Esophagus squamous epithelium (tissue), 5 donors: ENCODE measurements around the gene MMP25. TPM values are rescaled to one million over a fixed set of nuclear protein-coding genes. Genes with fewer than 3 reads are reported as not detected.

ENCODE experiments used
- DNase-seq: peaks from one replicate; lab custom pipeline; 2025; lab: John Stamatoyannopoulos, UW
- H3K27ac ChIP-seq, 4 donors: fragments of 200-600 bp; sonication (generic); one replicate each; pipeline ENCODE4 v1.5.1; 2016 to 2019; ENCODE audit warnings: mild to moderate bottlenecking in 1 of 4
- H3K27me3 ChIP-seq, 4 donors: fragments of 200-600 bp; sonication (generic); 1 replicate in 3 of 4; 2 replicates in 1 of 4; pipeline versions ENCODE4 v1.5.1 to v1.6.0; 2017 to 2021; ENCODE audit warnings: antibody characterized with exemption in 1 of 4
- H3K36me3 ChIP-seq, 3 donors: fragments of 200-600 bp; sonication (generic); one replicate each; pipeline ENCODE4 v1.5.1; 2016 to 2019
- H3K4me1 ChIP-seq, 3 donors: fragments of 200-600 bp; sonication (generic); one replicate each; pipeline ENCODE4 v1.5.1; 2017 to 2019
- H3K4me3 ChIP-seq, 4 donors: fragments of 200-600 bp; sonication (generic); 1 replicate in 3 of 4; 2 replicates in 1 of 4; pipeline ENCODE4 v1.5.1; 2016 to 2019; ENCODE audit warnings: mild to moderate bottlenecking in 2 of 4, moderate library complexity in 1 of 4
- H3K9me3 ChIP-seq, 3 donors: fragments of 200-600 bp; sonication (generic); one replicate each; pipeline ENCODE4 v1.5.1; 2016 to 2019
- POLR2A ChIP-seq, 4 donors: fragments of 450-650 bp; IDR thresholded peaks; one replicate each; pipeline ENCODE4 v1.6.1; 2017; ENCODE audit warnings: antibody characterized with exemption in 4 of 4, mild to moderate bottlenecking in 4 of 4, moderate library complexity in 3 of 4
- WGBS, 2 donors: methylation state at CpG; one replicate each; pipeline ENCODE4 v1.1.5; 2018; 5-methylcytosine and 5-hydroxymethylcytosine counted together
- intact Hi-C: fragments of 100-400 bp; cut with DNase I; formaldehyde crosslinking; loops from one replicate; pipeline ENCODE4 v1.15.0; 2022
- total RNA-seq, 4 donors: library from RNA; depleted of rRNA; stranded (reverse); fragments of >200 nt; gene quantifications; one replicate each; pipeline ENCODE4 v1.1.0, GENCODE V29; 2016
- TF ChIP-seq, protein P1 (sequence below), 6 experiments: fragments of 450-650 bp in 4 of 6; fragments of 200-600 bp in 2 of 6; sonication (generic) in 2 of 6; IDR thresholded peaks; one replicate each; pipeline ENCODE4 v1.5.1; 2016 to 2019; ENCODE audit warnings: antibody characterized with exemption in 6 of 6, mild to moderate bottlenecking in 4 of 6, moderate library complexity in 4 of 6
- donor health status: DM: yes; HTN: yes; CAD: no.

Gene MMP25
- total RNA-seq, 4 donors from 2014 or later, result 0.19 to 1.4 (median 0.61) TPM

DNA sequence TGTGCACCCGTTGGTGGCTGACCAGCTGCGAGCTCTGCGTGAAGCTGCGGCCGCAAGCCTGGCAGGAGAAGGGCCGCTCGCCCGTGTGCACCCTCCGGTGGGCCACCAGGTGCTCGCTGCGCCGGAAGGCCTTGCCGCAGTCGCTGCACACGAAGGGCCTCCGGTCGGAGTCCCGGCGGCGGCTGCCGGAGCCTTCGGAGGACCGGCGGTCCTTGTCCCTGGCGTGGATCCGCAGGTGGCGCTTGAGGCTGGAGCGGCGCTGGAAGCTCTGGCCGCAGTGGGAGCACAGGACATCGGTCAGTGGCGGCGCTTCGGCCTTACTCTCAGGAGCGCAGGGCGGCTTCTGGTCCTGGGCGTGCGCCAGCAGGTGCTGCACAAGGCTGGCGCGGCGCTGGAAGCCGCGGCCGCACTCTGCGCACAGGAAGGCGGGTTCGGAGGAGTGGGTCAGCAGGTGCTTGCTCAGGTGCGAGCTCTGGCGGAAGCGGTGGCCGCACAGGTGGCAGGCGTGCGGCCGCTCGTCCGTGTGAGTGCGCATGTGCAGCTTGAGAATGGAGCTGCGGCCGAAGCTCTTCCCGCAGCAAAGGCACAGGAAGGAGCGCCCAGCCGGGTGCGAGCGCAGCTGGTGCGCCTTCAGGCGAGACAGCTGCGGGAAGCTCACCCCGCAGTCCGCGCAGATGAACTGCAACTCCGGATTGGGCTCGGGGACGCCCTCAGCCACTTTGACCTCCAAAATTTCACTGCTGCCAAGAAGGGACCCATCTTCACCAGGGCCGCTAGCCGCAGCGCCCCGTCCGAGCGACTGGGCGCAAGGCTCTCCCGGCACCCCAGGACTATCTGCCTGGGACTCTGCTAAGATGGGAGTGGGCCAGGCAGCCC lies 43.6 kb downstream of the MMP25 start:
- no peak for DNase-seq
- Histone ChIP-seq H3K27ac (no peak overlapping the region), H3K4me3 (no peak overlapping the region), H3K4me1 (peaks cover 0 to 24% (median 0%) of the 10 kb centered on the region in 3 donors), H3K36me3 (no peaks in the 10 kb centered on the region), H3K27me3 (peaks cover 0 to 39% (median 0%) of the 10 kb centered on the region in 4 donors), H3K9me3 (no peaks in the 10 kb centered on the region)
- 93 to 94% methylated on average over 11 to 13 of the region's 81 CpGs for WGBS, 2 donors
- no peak for TF ChIP-seq POLR2A (IDR thresholded peaks at IDR 0.05)
- TF ChIP-seq, protein P1, sequence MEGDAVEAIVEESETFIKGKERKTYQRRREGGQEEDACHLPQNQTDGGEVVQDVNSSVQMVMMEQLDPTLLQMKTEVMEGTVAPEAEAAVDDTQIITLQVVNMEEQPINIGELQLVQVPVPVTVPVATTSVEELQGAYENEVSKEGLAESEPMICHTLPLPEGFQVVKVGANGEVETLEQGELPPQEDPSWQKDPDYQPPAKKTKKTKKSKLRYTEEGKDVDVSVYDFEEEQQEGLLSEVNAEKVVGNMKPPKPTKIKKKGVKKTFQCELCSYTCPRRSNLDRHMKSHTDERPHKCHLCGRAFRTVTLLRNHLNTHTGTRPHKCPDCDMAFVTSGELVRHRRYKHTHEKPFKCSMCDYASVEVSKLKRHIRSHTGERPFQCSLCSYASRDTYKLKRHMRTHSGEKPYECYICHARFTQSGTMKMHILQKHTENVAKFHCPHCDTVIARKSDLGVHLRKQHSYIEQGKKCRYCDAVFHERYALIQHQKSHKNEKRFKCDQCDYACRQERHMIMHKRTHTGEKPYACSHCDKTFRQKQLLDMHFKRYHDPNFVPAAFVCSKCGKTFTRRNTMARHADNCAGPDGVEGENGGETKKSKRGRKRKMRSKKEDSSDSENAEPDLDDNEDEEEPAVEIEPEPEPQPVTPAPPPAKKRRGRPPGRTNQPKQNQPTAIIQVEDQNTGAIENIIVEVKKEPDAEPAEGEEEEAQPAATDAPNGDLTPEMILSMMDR (IDR thresholded peaks at IDR 0.05), result no peak
- intact Hi-C loops, result no loop called here

DNA sequence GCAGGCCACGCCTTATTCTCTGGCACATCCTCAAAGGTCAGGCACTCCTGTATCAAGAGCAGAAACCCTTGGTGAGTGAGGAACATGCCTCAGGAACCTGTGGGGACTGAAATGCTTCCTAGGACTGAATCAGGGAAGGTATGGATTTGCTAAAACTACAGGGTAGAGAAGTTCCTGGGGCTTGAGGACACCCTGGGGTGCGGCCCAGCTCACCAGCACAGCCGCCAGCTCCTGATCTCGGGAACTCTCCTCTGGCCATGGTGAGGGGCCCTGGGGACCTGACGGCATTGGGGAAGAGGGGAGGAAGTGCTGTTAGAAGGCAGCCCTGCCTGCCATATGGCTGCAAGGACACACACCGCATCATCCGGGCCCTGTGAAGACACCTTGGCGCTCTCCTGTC lies 45.2 kb downstream of the MMP25 start:
- H3K27ac ChIP-seq, result no peak overlapping the region
- WGBS, 2 donors, result 62 to 89% methylated on average over 4 to 7 of the region's 8 CpGs
- H3K4me1 ChIP-seq, result peaks cover 0 to 31% (median 0%) of the 10 kb centered on the region in 3 donors
- DNase-seq, result no peak
- no peaks in the 10 kb centered on the region for H3K9me3 ChIP-seq
- H3K27me3 ChIP-seq, result peaks cover 0 to 39% (median 0%) of the 10 kb centered on the region in 4 donors
- intact Hi-C loops, result no loop called here
- no peaks in the 10 kb centered on the region for H3K36me3 ChIP-seq
- no peak overlapping the region for H3K4me3 ChIP-seq
- TF ChIP-seq, protein P1 (IDR thresholded peaks at IDR 0.05), result no peak
- no peak for TF ChIP-seq POLR2A (IDR thresholded peaks at IDR 0.05)

DNA sequence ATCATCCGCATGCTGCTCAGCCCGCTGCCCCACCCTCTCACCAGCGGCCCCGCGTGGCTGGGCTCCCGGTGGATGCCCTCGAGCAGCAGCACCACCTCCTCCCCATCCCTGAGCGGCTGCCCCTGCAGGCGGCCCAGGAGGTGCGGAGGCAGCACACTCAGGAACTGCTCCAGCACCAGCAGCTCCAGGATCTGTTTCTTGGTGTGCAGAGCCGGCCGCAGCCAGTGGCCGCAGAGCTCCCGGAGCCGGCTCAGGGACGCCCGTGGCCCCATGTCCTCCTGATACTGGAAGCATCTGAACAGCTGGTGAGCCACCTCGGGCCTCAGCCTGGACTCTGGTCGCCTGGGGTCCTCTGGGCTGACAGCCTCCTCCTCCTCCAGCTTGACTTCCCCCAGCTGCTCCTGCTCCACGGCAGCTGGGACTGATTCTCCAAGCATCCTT lies 46.2 kb downstream of the MMP25 start:
- TF ChIP-seq, protein P1 (IDR thresholded peaks at IDR 0.05), result no peak
- no peak for TF ChIP-seq POLR2A (IDR thresholded peaks at IDR 0.05)
- 42 to 67% methylated on average over 6 to 15 of the region's 20 CpGs for WGBS, 2 donors
- no peak overlapping the region for H3K27ac ChIP-seq
- H3K9me3 ChIP-seq, result no peaks in the 10 kb centered on the region
- H3K4me3 ChIP-seq, result no peak overlapping the region
- H3K36me3 ChIP-seq, result no peaks in the 10 kb centered on the region
- peaks cover 0 to 39% (median 0%) of the 10 kb centered on the region in 4 donors for H3K27me3 ChIP-seq
- intact Hi-C loops, result no loop called here
- peaks cover 0 to 21% (median 0%) of the 10 kb centered on the region in 3 donors for H3K4me1 ChIP-seq
- no peak for DNase-seq

DNA sequence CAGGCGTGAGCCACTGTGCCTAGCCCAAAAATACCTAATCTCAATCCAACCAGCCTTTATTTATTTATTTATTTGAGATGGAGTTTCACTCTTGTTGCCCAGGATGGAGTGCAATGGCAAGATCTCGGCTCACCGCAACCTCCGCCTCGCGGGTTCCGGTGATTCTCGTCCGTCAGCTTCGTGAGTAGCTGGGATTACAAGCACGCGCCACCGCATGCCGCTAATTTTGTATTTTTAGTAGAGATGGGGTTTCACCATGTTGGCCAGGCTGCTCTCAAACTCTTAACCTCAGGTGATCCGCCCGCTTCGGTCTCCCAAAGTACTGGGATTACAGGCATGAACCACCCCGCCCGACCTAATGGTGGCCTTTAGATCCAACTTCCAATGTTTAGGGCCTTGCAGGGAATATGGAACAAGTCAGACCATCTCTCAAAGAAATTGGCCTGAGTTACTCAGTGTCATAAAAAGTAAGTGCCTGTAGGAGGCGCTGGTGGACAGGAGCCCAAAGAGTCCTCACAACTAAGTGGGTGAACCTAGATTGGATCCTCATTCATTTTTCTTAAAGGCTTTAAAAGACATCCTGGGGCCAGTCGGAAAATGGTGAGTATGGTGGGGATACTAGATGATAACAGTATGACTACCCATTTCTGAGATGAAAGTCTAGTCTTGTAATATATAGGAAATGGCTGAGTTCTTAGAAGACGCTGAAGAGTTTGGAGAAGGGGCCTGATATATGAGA lies 48.1 kb downstream of the MMP25 start:
- Histone ChIP-seq H3K27me3 (peaks cover 0 to 43% (median 0%) of the 10 kb centered on the region in 4 donors), H3K36me3 (no peaks in the 10 kb centered on the region), H3K4me3 (no peak overlapping the region), H3K27ac (no peak overlapping the region), H3K4me1 (peaks cover under 1 to 17% (median under 1%) of the 10 kb centered on the region in 3 donors), H3K9me3 (no peaks in the 10 kb centered on the region)
- intact Hi-C loops, result no loop called here
- TF ChIP-seq, protein P1 (IDR thresholded peaks at IDR 0.05), result peak in 5 of 6 experiments; percentile 18 to 61 (median 47)
- TF ChIP-seq POLR2A (IDR thresholded peaks at IDR 0.05), result no peak
- 87 to 88% methylated on average over 19 to 22 of the region's 22 CpGs for WGBS, 2 donors
- no peak for DNase-seq
